Keratinocyte (primary cell): Measurements from ENCODE around the gene C17orf114.

Experiments used
- DNase-seq: peaks from one replicate; pipeline ENCODE4 v3.0.0-alpha.2; 2011; ENCODE audit warnings: low read depth, missing footprints, low spot score
- FAIRE-seq: peaks from 2 replicates; lab custom pipeline; 2011; peaks lifted over from hg19 to GRCh38; lab: Jason Lieb, UNC
- H2AFZ ChIP-seq: 2 replicates; pipeline ENCODE4 v1.6.0; 2012; ENCODE audit warnings: low read length, control low read depth, inconsistent platforms; ENCODE audit not compliant: control insufficient read depth
- H3K27ac ChIP-seq: 2 replicates; pipeline ENCODE4 v1.5.1; 2011; ENCODE audit warnings: low read length; ENCODE audit not compliant: control insufficient read depth, insufficient read depth
- H3K27me3 ChIP-seq: 3 replicates; pipeline ENCODE4 v1.6.0; 2011; ENCODE audit warnings: low read length; ENCODE audit not compliant: control insufficient read depth, insufficient read depth; ENCODE audit errors: extremely low read depth
- H3K36me3 ChIP-seq, 2 experiments: 2 replicates in 1 of 2; 3 replicates in 1 of 2; pipeline ENCODE4 v1.5.1; 2011; ENCODE audit warnings: low read length in 2 of 2, mild to moderate bottlenecking in 1 of 2; ENCODE audit not compliant: control insufficient read depth in 2 of 2, insufficient read depth in 2 of 2; ENCODE audit errors: extremely low read depth in 1 of 2
- H3K4me1 ChIP-seq: 3 replicates; pipeline ENCODE4 v1.5.1; 2011; ENCODE audit warnings: low read length; ENCODE audit not compliant: control insufficient read depth, insufficient read depth; ENCODE audit errors: extremely low read depth
- H3K4me2 ChIP-seq: 3 replicates; pipeline ENCODE4 v1.6.0; 2011; ENCODE audit warnings: low read depth, low read length; ENCODE audit not compliant: control insufficient read depth, insufficient read depth; ENCODE audit errors: extremely low read depth
- H3K4me3 ChIP-seq, 3 experiments: fragments of 200-600 bp in 1 of 3; sonication (generic) in 1 of 3; 2 replicates in 2 of 3; 3 replicates in 1 of 3; pipeline ENCODE4 v1.5.1; 2011 to 2016; ENCODE audit warnings: low read length in 3 of 3, mild to moderate bottlenecking in 3 of 3, control low read depth in 2 of 3, inconsistent platforms in 1 of 3, low read depth in 1 of 3, mixed read lengths in 1 of 3, mixed run types in 1 of 3, moderate library complexity in 1 of 3; ENCODE audit not compliant: control insufficient read depth in 2 of 3, insufficient read depth in 2 of 3; ENCODE audit errors: extremely low read depth in 1 of 3
- H3K79me2 ChIP-seq: 2 replicates; pipeline ENCODE4 v1.6.0; 2012; ENCODE audit warnings: low read length; ENCODE audit not compliant: control insufficient read depth, insufficient read depth
- H3K9ac ChIP-seq: 3 replicates; pipeline ENCODE4 v1.6.0; 2011; ENCODE audit warnings: low read length; ENCODE audit not compliant: control insufficient read depth, insufficient read depth; ENCODE audit errors: extremely low read depth
- H3K9me1 ChIP-seq: 3 replicates; pipeline ENCODE4 v1.6.0; 2011; ENCODE audit warnings: low read length; ENCODE audit not compliant: control insufficient read depth, insufficient read depth; ENCODE audit errors: extremely low read depth
- H3K9me3 ChIP-seq: 2 replicates; pipeline ENCODE4 v1.5.1; 2012; ENCODE audit warnings: low read depth, low read length; ENCODE audit not compliant: control insufficient read depth
- H4K20me1 ChIP-seq: 3 replicates; pipeline ENCODE4 v1.6.0; 2011; ENCODE audit warnings: low read length; ENCODE audit not compliant: control insufficient read depth, insufficient read depth; ENCODE audit errors: extremely low read depth
- EZH2 ChIP-seq: IDR thresholded peaks from one replicate; pipeline ENCODE4 v1.6.1; 2012; ENCODE audit warnings: inconsistent platforms, mild to moderate bottlenecking, low read length, moderate library complexity
- dilution Hi-C: fragments of 300-500 bp; cut with MboI; formaldehyde crosslinking; loops from one replicate; pipeline ENCODE4 v1.7.0; 2020; ENCODE audit warnings: low sequenced_read_pairs; ENCODE audit not compliant: extremely low pct_ligation_motif_present
- TF ChIP-seq, protein P1 (sequence below), 3 experiments: IDR thresholded peaks in 1 of 3; conservative IDR thresholded peaks in 1 of 3; optimal IDR thresholded peaks in 1 of 3; 2 replicates in 2 of 3; 3 replicates in 1 of 3; pipeline versions ENCODE3 to v1.5.1; 2011; ENCODE audit warnings: low read length in 3 of 3, mild to moderate bottlenecking in 3 of 3, moderate library complexity in 2 of 3, control low read depth in 1 of 3, inconsistent platforms in 1 of 3; ENCODE audit not compliant: insufficient read depth in 2 of 3; ENCODE audit errors: extremely low read depth in 1 of 3

C17orf114 gene

DNA sequence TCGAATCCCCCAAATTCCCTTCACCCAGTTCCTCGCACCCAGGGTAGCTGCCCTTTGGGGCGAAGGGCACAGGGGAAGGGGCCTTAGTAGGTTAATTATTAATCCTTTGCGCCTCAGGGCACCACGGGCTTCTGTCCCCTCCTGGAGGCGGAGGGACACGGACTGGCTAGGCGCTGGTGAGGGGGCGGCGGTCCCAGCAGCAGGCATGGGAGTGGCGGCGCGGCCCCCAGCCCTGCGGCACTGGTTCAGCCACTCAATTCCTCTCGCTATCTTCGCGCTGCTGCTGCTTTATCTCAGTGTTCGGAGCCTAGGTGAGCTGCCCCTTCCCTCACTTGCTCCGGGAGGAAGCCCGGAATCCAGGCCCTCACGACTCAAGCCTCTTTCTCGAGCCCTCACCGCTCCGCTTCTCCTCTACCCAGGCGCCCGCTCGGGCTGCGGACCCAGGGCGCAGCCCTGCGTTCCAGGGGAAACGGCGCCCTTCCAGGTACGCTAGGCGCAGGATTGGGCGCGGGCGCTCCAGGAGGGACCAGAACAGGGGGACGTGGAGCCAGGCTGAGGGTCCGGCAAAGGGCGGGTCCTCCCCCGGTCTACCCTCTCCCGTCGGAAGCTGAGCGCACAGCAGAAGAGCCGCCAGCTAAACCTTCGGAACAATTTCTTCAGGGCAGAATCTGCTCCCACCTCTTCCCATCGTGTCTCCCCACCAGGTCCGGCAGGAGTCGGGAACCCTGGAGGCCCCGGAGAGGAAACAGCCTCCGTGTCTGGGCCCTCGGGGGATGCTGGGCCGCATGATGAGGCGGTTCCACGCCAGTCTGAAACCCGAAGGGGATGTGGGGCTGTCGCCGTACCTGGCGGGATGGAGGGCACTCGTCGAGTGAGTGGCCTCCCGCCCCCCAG, 13.1 kb downstream of the C17orf114 start, which contains the start of gene GLTPD2:
Gene GLTPD2 (plus strand): TSS at position 158 of the 894 bp plus-strand sequence. CDS start 48 bp downstream, at position 206.
- no peak for FAIRE-seq
- no peaks in the 10 kb centered on the region for H3K36me3 ChIP-seq
- H4K20me1 ChIP-seq = no peaks in the 10 kb centered on the region
- H3K27ac ChIP-seq = peak within 1 kb of the TSS; percentile 75
- H2AFZ ChIP-seq = peak within 1 kb of the TSS; percentile 74
- peak within 1 kb of the TSS; percentile 90 for H3K4me2 ChIP-seq
- no peaks in the 10 kb centered on the region for H3K9me3 ChIP-seq
- H3K79me2 ChIP-seq = peaks cover 6% of the 10 kb centered on the region
- peak within 1 kb of the TSS; percentile 79 for H3K9ac ChIP-seq
- dilution Hi-C loops = no loop called here
- no peak for DNase-seq
- no peaks in the 10 kb centered on the region for H3K9me1 ChIP-seq
- H3K27me3 ChIP-seq = peaks cover 11% of the 10 kb centered on the region
- H3K4me1 ChIP-seq = peaks cover 25% of the 10 kb centered on the region
- H3K4me3 ChIP-seq = peak within 1 kb of the TSS; percentile 57 to 82 (median 68)
- TF ChIP-seq, protein P1, sequence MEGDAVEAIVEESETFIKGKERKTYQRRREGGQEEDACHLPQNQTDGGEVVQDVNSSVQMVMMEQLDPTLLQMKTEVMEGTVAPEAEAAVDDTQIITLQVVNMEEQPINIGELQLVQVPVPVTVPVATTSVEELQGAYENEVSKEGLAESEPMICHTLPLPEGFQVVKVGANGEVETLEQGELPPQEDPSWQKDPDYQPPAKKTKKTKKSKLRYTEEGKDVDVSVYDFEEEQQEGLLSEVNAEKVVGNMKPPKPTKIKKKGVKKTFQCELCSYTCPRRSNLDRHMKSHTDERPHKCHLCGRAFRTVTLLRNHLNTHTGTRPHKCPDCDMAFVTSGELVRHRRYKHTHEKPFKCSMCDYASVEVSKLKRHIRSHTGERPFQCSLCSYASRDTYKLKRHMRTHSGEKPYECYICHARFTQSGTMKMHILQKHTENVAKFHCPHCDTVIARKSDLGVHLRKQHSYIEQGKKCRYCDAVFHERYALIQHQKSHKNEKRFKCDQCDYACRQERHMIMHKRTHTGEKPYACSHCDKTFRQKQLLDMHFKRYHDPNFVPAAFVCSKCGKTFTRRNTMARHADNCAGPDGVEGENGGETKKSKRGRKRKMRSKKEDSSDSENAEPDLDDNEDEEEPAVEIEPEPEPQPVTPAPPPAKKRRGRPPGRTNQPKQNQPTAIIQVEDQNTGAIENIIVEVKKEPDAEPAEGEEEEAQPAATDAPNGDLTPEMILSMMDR (optimal IDR thresholded peaks at IDR 0.05 in 1 of 3, IDR thresholded peaks at IDR 0.05 in 1 of 3, conservative IDR thresholded peaks at IDR 0.05 in 1 of 3; ENCODE audit: extremely low read depth in 1 of 3, insufficient read depth in 2 of 3, low read length in 3 of 3) = no peak
- no peak for TF ChIP-seq EZH2

DNA sequence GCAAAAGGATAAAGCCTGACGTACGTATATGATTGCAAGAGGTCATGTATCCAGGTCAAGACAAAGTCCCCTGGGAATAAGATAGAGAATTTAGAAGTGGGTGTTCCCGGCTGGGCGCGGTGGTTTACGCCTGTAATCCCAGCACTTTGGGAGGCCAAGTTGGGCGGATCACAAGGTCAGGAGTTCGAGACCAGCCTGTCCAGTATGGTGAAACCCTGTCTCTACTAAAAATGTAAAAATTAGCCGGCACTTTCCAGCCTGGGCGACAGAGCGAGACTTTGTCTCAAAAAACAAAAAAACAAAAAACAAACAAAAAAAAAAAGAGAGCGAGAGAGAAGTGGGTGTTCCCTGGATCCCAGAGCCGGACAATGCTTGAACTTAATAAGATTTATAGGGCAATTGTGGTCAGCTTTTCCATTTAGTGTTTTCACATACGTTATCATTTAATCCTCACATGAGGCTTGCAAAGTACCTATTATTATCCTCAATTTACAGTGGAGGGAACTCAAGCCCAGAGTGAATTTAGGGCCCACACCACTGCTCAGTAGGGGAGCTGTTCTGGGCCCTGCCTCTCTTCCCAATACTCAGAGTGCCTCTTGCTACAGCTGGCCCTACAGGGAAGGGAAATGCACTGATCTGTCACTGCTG, 13.8 kb downstream of the C17orf114 start:
- no peaks in the 10 kb centered on the region for H4K20me1 ChIP-seq
- H3K4me3 ChIP-seq = peak overlapping the region; percentile 57 to 82 (median 68)
- peaks cover 6% of the 10 kb centered on the region for H3K79me2 ChIP-seq
- H3K27ac ChIP-seq = no peak overlapping the region
- no peak for TF ChIP-seq EZH2
- TF ChIP-seq, protein P1 (optimal IDR thresholded peaks at IDR 0.05 in 1 of 3, IDR thresholded peaks at IDR 0.05 in 1 of 3, conservative IDR thresholded peaks at IDR 0.05 in 1 of 3; ENCODE audit: extremely low read depth in 1 of 3, insufficient read depth in 2 of 3, low read length in 3 of 3) = peak in 1 of 3 experiments; percentile 11
- H3K9me1 ChIP-seq = no peaks in the 10 kb centered on the region
- peak overlapping the region; percentile 79 for H3K9ac ChIP-seq
- H3K36me3 ChIP-seq = no peaks in the 10 kb centered on the region
- peak overlapping the region; percentile 62 for H2AFZ ChIP-seq
- FAIRE-seq (no peak), DNase-seq (no peak)
- dilution Hi-C loops = no loop called here
- H3K9me3 ChIP-seq = no peaks in the 10 kb centered on the region
- H3K27me3 ChIP-seq = peaks cover 11% of the 10 kb centered on the region
- peak overlapping the region; percentile 90 for H3K4me2 ChIP-seq
- H3K4me1 ChIP-seq = peaks cover 25% of the 10 kb centered on the region
